ENCODE data around the gene CYP2D6.

CYP2D6 gene

DNA sequence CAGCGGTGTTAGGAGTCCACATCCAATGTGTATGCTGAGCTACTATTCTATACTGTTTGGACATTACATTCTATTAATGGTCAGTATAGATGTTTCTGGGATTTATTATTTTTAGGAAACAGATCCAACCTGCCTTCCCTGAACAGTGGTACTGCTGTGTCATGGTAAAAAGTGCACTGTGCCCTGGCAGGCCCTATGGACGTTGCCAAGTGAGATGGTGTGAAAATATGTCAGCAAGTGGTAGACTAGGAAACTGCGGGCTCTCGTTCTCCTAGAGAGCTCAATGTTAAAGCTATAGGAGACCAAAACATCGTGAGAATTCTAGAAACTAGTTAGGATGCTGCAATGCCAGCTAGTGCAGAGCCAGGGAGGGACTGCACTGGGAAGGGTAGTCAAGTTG lies 26.0 kb upstream of the CYP2D6 start:
- no peak for DNase-seq (ENCODE audit: low spot score)
- H3K27ac ChIP-seq = no peak overlapping the region
- no peak overlapping the region for H3K4me3 ChIP-seq
- TF ChIP-seq, protein P1, sequence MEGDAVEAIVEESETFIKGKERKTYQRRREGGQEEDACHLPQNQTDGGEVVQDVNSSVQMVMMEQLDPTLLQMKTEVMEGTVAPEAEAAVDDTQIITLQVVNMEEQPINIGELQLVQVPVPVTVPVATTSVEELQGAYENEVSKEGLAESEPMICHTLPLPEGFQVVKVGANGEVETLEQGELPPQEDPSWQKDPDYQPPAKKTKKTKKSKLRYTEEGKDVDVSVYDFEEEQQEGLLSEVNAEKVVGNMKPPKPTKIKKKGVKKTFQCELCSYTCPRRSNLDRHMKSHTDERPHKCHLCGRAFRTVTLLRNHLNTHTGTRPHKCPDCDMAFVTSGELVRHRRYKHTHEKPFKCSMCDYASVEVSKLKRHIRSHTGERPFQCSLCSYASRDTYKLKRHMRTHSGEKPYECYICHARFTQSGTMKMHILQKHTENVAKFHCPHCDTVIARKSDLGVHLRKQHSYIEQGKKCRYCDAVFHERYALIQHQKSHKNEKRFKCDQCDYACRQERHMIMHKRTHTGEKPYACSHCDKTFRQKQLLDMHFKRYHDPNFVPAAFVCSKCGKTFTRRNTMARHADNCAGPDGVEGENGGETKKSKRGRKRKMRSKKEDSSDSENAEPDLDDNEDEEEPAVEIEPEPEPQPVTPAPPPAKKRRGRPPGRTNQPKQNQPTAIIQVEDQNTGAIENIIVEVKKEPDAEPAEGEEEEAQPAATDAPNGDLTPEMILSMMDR (IDR thresholded peaks at IDR 0.05) = no peak

DNA sequence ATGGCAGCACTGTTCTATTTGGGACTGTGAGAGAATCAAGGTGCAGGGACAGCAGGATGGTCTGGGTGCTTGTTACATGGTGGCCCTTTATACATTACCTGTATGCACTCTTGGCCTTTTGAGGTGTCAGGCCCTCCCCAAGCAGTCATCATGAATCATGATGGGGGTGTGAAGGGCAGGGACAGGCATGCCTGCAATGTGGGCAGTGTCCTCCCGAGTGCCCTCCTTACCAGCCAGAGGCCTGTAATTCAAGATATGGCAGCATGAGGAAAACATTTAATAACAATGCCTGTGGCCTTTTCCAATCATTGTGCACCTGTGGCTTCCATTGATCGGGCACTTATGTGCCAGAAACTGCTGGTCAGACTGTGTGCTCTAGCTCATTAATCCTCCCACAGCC lies 25.5 kb upstream of the CYP2D6 start:
- no peak for DNase-seq (ENCODE audit: low spot score)
- TF ChIP-seq, protein P1 (IDR thresholded peaks at IDR 0.05) = no peak

DNA sequence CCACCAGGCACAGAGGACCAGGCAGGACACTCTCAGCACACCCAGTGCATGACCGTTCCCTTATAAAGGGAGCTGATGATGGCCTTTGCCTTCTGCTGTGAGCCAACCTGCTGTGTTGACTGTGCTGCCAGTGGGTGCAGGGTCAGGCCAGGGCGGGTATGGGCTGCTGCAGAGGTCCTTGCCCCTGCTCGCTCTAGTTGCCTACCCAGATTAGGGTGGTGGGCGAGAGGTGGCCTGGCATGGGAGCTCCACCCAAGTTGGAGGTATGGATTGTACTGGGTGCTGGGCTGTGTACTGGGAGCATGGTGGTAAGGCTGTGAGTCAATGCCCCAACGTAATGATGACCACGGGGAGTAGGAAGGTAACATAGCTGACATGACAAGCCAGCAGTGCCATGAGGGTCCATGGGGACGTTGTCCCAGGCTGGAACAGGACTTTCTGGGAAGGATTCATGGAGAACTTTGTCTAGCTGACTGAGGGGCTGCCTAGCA lies 24.5 kb upstream of the CYP2D6 start:
- TF ChIP-seq, protein P1 (IDR thresholded peaks at IDR 0.05) = no peak
- Histone ChIP-seq H3K4me3 (no peak overlapping the region), H3K27ac (no peak overlapping the region)
- DNase-seq (ENCODE audit: low spot score) = no peak

More for the DNA sequence above, 25.5 kb upstream of the CYP2D6 start:
- Histone ChIP-seq H3K27ac (no peak overlapping the region), H3K4me3 (no peak overlapping the region)

DNA sequence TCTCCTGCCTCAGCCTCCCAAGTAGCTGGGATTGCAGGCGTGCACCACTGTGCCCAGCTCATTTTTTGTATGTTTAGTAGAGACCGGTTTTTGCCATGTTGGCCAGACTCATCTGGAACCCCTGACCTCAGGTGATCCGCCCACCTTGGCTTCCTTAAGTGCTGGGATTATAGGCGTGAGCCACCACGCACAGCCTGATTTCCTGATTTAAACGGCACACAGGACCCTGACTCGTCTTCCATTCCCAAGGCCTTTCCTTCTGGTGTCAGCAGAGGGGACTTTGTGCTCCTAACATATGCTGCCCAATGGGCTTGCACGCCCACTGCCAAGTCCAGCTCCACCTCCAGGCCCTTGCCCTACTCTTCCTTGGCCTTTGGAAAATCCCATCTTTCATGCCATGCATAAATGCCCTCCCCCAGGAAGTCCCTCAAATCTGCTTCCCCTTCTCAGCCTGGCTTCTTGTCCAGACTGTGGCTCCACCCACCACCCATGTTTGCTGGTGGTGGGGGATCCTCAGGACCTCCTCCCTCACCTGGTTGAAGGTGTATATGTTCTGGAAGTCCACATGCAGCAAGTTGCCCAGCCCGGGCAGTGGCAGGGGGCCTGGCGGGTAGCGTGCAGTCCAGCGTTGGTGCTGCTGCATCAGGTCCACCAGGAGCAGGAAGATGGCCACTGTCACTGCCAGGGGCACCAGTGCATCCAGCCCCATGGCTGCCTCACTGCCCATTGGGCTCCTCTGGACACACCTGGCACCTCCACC lies 23.9 kb upstream of the CYP2D6 start:
- Histone ChIP-seq H3K27ac (no peak overlapping the region), H3K4me3 (no peak overlapping the region)
- DNase-seq (ENCODE audit: low spot score) = no peak
- TF ChIP-seq, protein P1 (IDR thresholded peaks at IDR 0.05) = no peak

DNA sequence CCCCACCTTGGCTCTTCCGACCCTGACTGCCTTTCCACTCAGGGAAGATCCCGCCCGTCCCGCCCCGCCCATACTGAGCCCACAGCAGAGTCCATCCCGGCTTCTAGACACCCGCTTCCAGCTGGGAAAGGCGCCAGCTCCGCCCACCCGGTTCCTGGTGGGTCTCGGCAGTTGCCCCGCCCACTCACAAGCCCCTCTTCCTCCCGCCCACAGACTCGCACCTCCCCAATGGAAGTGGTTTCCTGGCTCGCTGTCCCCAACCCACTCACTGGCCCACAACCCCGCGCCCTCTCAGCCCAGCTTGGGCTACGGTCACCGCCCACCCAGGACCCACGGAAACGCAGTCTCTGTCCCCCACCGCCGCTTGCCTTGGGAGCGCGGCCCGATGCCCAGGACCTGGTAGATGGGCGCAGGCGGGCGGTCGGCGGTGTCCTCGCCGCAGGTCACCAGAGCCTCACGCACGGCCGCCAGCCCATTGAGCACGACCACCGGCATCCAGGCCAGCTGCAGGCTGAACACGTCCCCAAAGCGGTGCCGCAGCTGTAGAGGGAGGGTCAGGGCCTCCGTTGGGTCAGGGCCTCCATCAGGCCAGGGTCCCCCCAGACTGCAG lies 22.2 kb upstream of the CYP2D6 start:
- H3K4me3 ChIP-seq = no peak overlapping the region
- TF ChIP-seq, protein P1 (IDR thresholded peaks at IDR 0.05) = no peak

DNA sequence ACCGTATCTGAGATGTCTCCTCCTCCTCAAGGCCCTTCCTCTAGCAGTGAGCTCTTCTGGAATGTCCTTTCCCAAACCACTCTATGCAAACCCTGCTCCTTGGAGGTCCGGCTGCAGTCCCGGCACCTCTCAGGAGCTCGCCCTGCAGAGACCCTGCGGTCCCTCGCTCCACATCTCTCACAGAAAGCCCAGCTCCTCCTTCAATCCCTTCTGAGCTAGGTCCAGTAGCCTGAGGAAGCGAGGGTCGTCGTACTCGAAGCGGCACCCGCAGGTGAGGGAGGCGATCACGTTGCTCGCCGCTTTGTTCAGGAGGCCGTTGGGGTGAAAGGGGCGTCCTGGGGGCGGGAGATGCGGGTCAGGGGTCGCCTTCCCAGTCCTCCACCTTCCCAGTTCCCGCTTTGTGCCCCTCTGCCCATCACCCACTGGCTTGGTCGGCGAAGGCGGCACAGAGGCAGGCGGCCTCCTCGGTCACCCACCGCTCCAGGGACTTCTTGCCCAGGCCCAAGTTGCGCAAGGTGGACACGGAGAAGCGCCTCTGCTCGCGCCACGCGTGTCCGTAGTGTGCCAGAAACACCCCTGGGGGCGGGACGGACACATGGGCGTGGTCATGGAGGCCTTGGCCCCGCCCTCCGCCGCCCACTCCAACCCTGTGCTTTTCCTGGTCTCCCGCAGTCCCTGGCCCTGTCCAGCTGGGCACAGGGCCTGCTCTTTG lies 21.5 kb upstream of the CYP2D6 start:
- DNase-seq (ENCODE audit: low spot score) = no peak
- Histone ChIP-seq H3K4me3 (no peak overlapping the region), H3K27ac (no peak overlapping the region)
- TF ChIP-seq, protein P1 (IDR thresholded peaks at IDR 0.05) = no peak

More for the DNA sequence above, 22.2 kb upstream of the CYP2D6 start:
- no peak overlapping the region for H3K27ac ChIP-seq
- no peak for DNase-seq (ENCODE audit: low spot score)
